GM18867 (cell line): Measurements from ENCODE around the gene KRAS.

Experiments
- ATAC-seq: cut with Tn5 transposase; IDR thresholded peaks from one replicate; pipeline ENCODE4 v1.9.1; 2021; ENCODE audit warnings: mild to moderate bottlenecking, moderate library complexity; ENCODE audit not compliant: unreplicated experiment

The KRAS gene

DNA sequence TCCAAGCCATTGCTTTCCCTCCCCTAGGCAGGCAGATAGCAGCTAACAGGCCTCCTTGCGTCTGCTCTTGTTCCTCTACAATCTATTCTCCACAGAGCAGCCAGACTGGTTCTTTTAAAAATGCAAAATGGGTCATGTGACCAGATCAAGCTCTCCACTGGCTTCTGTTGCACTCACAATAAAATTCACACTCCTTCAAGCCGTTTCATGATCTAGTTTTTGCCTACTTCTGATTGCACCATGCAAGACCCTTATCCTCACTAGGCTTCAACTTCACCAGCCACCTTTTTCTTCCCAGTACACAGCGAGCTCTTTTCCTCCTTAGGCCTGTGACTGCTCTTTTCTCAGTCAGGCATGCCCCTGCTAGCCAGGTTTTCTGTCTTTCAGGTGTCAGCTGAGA, 6.1 kb upstream of the KRAS start:
- ATAC-seq = no peak

DNA sequence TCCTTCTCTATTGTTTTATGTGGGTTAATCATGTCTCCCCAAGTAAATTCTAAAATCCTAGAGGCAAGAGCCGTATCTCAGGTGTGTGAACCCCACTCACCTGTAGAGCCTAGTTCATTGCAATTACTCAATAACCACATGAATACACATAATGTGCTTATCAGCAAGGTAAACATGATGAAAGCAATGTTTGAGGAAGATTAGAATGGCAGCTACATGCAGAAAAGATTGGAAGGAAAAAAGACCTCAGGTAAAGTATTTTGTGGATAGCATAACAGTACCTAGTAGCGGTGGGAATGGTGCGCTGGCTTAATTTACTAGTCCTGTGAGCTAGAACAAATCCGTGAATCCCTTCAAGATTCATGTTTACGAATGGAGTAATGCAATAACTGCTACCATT, 5.3 kb upstream of the KRAS start:
- no peak for ATAC-seq

DNA sequence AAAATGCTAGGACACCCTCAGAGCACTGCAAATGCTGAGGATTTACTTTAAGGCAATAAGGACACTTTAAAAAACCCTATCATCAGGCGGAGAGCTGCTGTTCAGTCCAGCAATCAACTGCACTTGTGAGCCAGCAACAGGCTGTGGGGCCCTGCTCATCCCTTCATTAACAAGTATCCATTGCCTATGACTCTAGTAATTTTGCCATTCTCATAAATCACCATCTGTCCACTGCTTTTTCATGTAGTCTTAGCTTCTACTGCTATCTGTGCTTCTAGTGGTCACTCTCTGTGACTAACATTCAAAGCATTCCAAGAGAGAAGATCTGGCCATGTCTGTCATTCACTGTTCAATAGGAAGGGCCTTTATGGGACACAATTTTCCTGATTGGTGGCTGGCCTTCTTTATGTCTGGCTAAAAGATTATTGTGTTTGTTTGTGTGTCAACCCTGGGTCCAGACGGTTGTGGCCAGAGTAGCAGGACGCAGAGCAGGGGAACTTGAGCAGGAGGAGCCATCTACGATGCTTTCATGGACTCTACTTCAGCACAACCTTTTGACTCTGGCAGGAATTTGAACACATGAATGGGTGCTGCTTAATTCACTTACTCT, 3.6 kb upstream of the KRAS start:
- ATAC-seq = no peak

DNA sequence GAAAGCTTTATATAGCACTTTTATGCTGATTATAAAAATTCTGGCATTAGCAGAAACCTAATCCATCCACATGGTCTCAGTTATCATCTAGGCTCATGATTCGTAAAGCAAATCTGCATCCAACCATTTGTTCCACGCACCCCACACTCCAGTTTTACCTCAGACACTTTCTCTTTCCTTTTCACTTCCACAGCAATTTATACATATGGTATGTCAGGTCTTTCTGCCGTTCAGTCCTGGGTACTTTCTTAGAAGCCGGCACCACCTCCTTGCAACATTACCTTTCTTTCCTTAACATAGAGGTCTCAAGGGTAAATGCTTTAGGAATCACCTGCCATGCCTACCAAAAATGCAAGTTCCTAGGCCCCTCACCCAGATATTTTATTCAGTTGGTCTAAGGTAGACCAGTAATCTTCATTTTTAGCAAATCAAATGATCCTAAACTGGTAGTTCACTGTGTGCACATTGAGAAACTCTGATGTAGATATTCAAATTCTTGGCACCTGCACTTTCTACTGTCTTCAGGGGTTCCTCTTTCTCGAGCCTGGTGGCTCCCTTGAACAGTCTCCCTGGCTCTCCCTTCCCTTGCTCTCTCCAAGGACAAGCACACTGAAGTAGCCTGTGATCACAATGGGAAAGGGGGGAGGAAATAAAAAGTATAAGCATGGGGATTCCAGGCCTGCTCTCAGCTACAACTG, 2.8 kb upstream of the KRAS start:
- ATAC-seq = no peak

DNA sequence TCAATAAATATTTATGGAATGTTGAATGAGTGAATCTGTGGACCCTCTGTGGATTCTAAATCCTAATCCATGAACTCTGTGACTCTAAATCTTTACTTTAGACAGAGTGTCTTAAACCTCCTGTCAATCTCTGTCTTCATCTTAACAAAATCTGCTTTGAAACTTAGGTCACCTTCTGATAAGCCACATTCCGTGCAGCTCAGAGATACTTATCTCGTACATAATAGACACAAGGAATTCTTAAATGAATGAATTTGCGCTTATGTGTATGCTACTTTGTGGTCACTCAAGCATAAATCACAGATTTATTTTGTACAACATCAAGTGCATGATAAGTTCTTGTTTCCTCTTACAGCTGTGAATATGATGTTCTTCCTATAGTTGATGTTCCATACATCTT, 2.2 kb upstream of the KRAS start:
- ATAC-seq = no peak

DNA sequence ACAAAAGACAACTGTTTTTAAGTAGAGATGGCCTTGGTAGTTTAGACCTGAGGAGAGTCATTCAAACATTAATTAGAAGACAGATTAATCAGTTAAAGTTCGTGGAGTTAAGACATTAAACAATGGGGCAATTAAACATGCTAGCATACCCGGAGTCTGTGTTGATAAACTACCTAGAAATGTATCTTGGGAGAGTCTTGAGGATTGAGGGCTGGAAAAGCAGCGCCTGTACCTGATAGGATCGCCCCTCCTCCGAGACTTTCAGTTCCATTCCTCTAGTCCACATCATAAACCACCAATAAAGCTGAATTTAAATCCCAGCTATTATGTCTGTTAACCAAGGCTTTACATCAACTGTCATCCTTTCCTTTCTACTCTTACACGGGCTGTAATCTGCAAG, 1.0 kb upstream of the KRAS start:
- no peak for ATAC-seq

DNA sequence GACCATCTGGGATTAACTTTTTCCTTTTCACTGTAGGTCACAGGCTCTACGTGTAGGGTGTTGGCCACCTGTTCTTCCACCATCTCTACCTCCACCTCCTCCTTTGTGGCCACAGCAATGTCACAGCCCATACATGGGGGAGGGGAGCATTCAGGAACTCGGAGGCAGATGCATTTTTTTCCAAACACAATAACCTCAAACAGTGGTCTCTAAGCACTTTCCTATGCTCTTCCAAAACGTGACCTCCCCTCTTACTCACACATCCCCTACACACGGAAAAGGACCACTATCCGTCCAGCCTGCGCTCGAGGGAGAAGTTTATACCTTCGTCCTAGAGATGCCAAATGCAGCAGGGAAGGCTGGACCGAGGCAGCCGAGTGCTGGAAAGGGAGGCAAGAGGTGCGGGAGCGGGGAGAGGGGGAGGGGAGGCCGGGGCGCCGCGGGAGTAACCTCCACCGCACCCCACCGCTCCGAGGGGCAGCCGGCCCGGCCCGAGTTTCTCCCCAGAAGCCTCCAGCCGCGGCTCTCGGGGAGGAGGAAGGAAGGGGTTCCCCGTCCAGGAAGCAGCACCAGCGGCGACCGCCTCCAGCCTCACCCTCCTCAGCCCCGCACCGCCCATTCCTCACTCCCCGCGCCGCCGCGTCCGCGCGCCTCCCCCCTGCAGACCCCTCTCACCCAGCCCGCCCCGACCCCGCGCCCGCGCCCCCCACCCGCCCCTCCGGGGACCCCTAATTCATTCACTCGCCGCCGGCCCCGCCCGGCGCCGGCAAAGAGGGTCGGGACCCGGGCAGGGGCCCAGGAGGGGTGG, 594 bp downstream of the KRAS start:
- peak; percentile 27 for ATAC-seq

DNA sequence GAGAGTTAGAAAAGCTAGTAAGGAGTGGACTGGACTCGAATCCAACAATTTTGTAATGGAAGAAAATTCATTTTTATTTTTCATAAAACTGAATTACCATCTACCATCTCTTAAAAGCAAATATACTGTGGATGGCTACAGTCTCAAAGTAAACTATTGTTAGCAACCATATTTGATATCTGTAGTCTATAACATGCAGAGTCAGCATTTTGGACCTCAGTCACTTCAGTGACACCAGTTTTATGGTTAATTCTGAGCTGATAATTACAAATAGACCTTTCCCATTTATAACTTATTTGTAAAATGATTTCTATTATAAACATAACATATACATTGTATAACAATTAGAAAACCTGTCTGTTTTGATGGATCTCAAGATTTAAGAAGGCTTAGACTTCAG, 2.0 kb downstream of the KRAS start:
- ATAC-seq = no peak

DNA sequence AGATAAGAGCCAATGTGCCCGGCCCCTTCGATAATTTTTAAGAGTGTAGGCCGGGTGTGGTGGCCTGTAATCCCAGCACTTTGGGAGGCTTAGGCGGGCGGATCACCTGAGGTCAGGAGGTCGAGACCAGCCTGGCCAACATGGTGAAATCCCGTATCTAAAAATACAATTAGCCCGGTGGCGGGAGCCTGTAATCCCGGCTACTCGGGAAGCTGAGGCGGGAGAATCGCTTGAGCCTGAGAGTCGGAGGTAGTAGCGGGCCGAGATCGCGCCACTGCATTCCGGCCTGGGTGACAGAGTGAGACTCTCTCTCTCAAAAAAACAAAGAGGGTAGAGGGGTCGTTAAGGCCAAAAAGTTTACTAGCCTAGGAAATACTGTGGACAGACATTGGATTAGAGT, 2.6 kb downstream of the KRAS start:
- no peak for ATAC-seq

DNA sequence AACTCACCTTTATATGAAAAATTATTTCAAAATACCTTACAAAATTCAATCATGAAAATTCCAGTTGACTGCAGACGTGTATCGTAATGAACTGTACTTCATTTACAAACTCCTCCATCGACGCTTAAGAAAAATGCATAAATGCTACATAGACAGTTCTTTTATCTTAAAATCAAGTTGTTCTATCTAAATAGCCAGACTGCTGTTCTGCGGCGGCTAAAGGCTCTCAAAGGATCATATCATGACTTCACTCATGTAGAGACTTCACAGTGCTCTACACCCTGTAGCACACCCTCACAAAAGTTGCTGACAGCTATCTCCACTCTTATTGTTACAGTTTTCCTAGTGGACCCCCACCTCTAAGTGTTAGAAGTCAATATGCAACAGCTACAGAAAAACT, 5.2 kb downstream of the KRAS start:
- ATAC-seq = no peak

DNA sequence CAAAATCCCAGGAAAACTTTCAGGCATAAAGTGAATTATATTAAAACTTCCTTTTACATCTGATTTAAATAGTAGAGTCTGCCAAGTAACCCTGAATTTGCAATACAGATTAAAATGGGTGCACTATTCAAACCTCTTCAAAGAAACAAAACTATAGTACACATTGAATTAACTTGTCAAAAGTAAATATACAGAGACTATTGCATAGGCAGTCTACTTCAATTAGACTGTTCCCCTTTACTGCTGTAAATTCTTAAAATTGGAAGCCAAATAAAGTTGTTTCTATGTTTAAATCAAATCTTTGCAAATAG, 7.1 kb downstream of the KRAS start:
- no peak for ATAC-seq

DNA sequence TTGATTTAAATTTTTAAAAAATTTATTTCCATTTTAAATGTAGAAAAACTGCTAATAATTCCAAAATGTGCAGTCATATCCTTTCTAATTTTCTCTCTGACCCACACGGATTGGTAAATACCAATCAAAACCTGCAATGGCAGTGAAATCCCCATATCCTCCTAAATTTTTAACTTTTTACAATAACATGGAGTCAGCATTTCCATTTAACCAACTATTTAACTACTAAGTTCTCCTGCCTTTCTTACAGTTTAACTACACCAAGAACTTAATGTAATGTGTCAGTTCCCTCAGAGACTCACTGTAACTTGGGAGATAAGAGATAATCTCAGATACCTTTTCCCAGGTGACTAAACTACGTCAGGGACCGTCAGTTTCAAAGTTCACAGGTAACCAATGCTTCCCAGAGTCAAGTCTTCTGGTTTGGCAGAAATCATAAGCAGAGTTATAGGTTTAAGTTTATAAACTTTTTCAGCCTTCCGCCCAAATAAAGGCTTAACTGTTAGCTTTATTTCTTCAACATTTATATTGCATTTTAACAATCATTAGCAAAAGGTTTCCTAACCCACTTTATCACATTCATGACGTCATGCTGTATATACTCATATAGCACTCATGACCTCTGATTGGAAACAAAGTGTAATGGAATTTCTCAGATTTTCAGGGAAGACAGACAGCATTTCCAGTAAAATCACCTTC, 7.6 kb downstream of the KRAS start:
- ATAC-seq = no peak

DNA sequence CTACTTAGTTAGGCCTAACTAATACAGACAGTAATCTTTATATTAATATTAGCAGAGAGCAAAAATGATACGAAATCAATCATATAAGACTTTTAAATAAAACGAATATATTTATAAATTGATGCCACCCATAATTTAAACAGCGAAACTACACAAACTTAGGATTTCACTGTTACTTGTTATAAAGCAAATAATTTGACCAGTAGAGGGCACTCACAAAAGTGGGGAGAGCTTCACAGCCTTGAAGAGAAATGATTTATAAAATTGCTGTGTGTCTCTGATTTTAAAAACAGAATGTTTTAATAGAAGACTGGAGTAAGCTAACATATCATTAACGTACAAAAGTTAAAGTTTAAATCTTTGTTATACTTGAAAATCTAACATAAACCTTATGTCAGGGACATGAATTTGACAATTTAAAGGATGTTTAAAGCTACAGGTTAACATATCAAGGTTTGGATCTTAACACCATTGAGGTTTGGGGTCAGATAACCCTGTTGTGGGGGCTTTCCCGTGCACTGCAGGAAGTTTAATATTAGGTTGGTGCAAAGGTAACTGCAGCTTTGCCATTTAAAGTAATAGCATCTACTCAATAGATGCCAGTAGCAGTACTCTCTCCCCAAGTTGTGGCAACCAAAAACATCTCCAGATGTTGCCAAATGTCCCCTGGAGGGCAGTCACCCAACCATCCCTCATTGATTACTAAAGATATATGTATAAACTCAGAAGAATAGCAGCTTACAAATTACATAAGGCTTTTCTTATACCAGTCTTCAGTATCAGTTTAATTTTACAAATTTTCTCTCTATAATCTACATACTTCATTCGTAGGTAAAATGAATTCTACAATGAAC, 9.3 kb downstream of the KRAS start:
- ATAC-seq = peak; percentile 58

DNA sequence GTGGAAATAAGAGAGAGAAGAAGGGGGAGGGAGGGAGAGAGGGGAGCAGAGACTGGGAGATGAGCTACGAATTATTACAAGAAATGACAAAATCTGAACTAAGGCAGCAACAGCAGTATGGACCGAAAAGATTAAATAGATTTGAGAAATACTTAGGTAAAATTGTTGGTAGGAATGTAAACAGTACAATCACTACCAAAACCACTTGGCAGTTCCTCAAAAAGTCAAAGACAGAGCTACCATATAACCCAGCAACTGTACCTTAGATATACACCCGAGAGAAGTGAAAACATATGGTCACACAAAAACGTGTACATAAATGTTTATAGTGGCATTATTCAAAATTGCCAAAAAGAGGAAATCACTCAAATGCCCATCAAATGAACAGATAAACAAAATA, 14.1 kb downstream of the KRAS start:
- ATAC-seq = no peak

DNA sequence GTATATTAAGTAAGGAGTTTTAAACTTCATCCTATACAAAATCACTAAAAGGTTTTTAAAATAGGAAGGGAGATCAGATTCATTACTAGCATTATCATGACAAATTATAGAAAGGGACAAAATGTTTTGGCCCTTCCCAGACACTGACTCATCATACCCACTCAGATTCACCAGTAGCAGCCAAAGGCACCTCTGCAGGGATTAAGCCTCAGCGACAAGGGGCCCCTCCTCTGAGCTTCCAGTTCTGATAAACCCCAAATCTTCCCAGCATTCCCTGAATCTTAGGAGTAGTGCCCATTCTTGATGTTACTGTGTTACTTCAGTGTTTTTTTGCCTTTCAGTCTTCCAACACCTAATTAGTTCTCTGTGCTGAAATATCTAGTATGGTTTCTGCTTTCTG, 14.5 kb downstream of the KRAS start:
- no peak for ATAC-seq

DNA sequence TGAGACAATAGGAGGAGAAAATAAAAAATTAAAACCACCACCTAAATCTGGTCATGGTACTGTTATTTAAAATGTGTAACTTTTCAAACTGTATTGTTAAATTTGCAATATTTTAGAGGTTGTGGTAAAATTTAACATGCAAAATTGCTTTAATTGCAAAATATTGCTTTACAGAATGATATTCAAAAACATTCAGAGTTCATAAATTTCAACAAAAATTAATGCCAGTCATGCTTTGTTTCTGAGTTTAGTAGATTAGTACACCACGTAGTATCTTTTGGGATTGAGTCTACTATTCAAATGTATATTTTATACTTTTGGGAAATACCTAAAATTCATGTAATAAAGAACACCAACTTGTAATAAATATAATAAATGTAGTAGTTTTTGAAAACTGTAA, 37.4 kb downstream of the KRAS start:
- no peak for ATAC-seq

DNA sequence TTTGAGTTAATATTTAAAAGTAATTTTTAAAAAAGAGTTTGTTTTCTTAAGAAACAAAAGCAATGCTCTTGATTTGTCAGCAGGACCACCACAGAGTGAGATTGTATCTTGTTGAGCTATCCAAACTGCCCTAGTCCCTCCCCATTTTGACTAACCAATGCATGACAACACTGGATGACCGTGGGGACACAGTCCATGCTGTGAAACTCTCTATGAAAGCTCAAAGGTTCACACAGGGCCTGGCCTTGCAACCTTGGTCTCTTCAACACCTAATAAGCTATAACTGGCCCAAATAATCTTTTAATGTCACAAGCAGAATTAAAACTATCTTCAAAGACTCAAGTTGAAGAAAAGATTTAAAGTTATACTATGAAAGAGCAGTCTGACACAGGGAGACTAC, 42.2 kb downstream of the KRAS start:
- ATAC-seq = no peak

DNA sequence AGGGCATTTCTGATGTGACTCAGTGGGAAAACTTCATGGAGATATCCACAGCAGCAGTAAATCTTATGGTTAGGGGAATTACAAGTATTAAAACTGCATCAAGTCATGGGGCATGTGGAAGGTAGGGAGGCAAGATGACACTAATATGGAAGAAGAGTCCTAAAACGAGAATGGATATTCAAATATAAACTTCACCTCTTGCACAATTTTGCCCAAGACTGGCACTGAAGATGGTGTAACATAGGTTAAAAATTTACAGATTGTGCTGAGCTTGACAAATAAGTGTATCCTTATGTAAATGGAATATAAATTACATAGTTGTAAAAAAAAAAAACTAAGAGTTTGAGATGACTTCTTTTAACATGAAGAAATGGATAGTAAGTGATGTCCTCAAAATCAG, 42.9 kb downstream of the KRAS start:
- ATAC-seq = no peak

DNA sequence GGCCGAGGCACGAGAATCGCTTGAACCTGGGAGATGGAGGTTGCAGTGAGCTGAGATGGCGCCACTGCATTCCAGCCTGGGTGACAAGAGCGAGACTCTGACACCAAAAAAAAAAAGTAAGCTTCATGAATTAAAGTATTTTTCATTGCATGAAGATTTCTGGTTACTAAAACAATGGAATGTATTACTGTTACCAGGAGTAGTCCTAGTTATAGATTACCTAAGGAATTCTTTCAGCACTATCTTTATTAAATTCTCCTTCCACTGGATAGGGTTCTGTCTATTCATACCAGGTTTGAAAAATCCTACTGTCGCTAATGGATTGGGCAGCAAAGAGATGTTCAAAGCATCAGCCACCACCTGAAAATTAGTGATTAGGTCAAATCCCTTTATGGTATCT, 43.3 kb downstream of the KRAS start:
- no peak for ATAC-seq

DNA sequence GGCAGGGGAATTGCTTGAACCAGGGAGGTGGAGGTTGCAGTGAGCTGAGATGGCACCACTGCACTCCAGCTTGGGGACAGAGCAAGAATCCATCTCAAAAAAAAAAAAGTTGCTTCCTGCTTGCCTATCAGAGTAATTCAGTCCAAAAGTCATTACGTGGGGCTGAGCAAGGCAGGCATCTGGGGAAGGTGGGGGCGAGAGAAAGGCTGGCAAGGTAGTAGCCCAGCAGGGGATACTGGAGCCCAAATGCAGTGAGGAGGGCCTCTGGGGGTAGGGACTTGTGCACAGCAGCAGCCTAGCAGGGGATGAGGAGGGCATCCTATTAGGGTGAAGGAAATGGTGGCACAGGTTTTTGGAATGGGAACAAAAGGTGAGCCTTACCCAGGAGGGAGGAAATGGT, 48.6 kb downstream of the KRAS start:
- ATAC-seq = no peak

DNA sequence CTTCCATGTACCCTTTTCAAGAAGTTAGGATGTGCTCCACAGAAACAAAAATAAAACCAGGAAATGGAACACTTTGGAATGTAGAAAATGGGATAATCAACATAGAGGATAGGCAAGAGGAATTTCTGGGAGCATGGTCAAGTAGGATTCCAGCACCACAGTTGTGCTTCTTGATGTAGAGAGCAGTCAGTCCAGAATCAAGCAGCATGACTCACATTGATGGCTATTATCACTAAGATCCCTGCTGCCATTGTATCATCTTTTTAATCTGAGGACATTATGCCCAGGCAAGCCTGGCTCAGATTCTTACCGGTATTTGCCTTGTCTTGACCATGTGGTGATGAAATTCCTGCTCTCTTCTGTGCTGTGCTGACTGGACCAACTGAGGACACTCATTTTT, 50.0 kb downstream of the KRAS start:
- no peak for ATAC-seq
